GM12878 (cell line): ENCODE results near the gene MCFD2. TPM values are rescaled to one million over a fixed set of nuclear protein-coding genes. Genes with fewer than 3 reads are reported as not detected.

Source experiments
- ATAC-seq: fragments of 200-7000 bp; cut with Tn5 transposase; 3 replicates; pipeline ENCODE4 v1.9.1; 2020; ENCODE audit warnings: mild to moderate bottlenecking, moderate library complexity
- BruUV-seq: library from RNA; stranded (reverse); fragments of 400-500 nt; replicated peaks from 2 replicates; lab custom pipeline; 2021; lab: Mats Ljungman, UMichigan
- CTCF ChIA-PET: fragments of 300-600 bp; sonication (Branson Sonifier 250); formaldehyde crosslinking; extraction: SDS; loops from one replicate; lab custom pipeline; 2021; ENCODE audit warnings: inconsistent platforms; lab: Yijun Ruan, JAX
- POLR2A ChIA-PET: fragments of 350-600 bp; formaldehyde crosslinking; extraction: SDS; loops from one replicate; lab custom pipeline; 2021; ENCODE audit warnings: inconsistent platforms; lab: Charles Lee
- RAD21 ChIA-PET: fragments of 300-600 bp; sonication (Branson Sonifier 250); formaldehyde crosslinking; loops from one replicate; lab custom pipeline; 2023; ENCODE audit warnings: antibody characterized with exemption; ENCODE audit not compliant: unreplicated experiment; lab: Charles Lee
- SMC1A ChIA-PET: fragments of 300-600 bp; sonication (Branson Sonifier 250); formaldehyde crosslinking; loops from one replicate; lab custom pipeline; 2023; ENCODE audit not compliant: unreplicated experiment, uncharacterized antibody; lab: Charles Lee
- DNase-seq: peaks from one replicate; pipeline ENCODE4 v3.0.0-alpha.2; 2011; ENCODE audit warnings: low read depth, low spot score
- FAIRE-seq: peaks from 3 replicates; lab custom pipeline; 2011; peaks lifted over from hg19 to GRCh38; lab: Jason Lieb, UNC
- H2AFZ ChIP-seq: 2 replicates; pipeline ENCODE4 v1.6.0; 2011; ENCODE audit warnings: low read depth, low read length, control low read depth; ENCODE audit not compliant: control insufficient read depth
- H3K27ac ChIP-seq: 2 replicates; pipeline ENCODE4 v1.5.1; 2011; ENCODE audit warnings: control low read depth; ENCODE audit not compliant: control insufficient read depth, insufficient read depth
- H3K27me3 ChIP-seq, 2 experiments: replicated peaks in 1 of 2; 2 replicates each; pipeline versions ENCODE4 v1.6.0 to v1.6.1; 2011; ENCODE audit warnings: low read length in 1 of 2; ENCODE audit not compliant: control insufficient read depth in 2 of 2, insufficient read depth in 2 of 2
- H3K36me3 ChIP-seq, 2 experiments: 2 replicates each; pipeline ENCODE4 v1.5.1; 2011; ENCODE audit warnings: low read length in 1 of 2; ENCODE audit not compliant: control insufficient read depth in 2 of 2, insufficient read depth in 2 of 2
- H3K4me1 ChIP-seq: 2 replicates; pipeline ENCODE4 v1.6.1; 2011; ENCODE audit warnings: mild to moderate bottlenecking, low read length, moderate library complexity, mixed read lengths; ENCODE audit not compliant: control insufficient read depth, insufficient read depth
- H3K4me2 ChIP-seq: 2 replicates; pipeline ENCODE4 v1.6.0; 2011; ENCODE audit warnings: control low read depth; ENCODE audit not compliant: control insufficient read depth, insufficient read depth
- H3K4me3 ChIP-seq: fragments of 200-600 bp; sonication (generic); 2 replicates; pipeline ENCODE4 v1.5.1; 2016
- H3K79me2 ChIP-seq: 2 replicates; pipeline ENCODE4 v1.6.0; 2011; ENCODE audit warnings: low read length; ENCODE audit not compliant: control insufficient read depth, insufficient read depth
- H3K9ac ChIP-seq: 2 replicates; pipeline ENCODE4 v1.8.0; 2011; ENCODE audit warnings: low read length, control low read depth, mixed read lengths; ENCODE audit not compliant: control insufficient read depth, insufficient read depth
- H3K9me3 ChIP-seq: replicated peaks from 3 replicates; pipeline ENCODE4 v1.5.1; 2011; ENCODE audit warnings: mild to moderate bottlenecking, low read length; ENCODE audit not compliant: control insufficient read depth, insufficient read depth
- H4K20me1 ChIP-seq: 2 replicates; pipeline ENCODE4 v1.6.0; 2011; ENCODE audit not compliant: control insufficient read depth, insufficient read depth
- BRCA1 ChIP-seq: IDR thresholded peaks from 2 replicates; pipeline ENCODE4 v1.6.1; 2011; ENCODE audit warnings: low read depth, low read length, improper control_type of control experiment
- CREM ChIP-seq: IDR thresholded peaks from 2 replicates; pipeline ENCODE4 v1.6.1; 2014; ENCODE audit warnings: antibody characterized with exemption, low read depth
- MTA2 ChIP-seq: fragments of 450-650 bp; IDR thresholded peaks from 2 replicates; pipeline ENCODE4 v1.6.1; 2016; ENCODE audit warnings: low read depth, mild to moderate bottlenecking, moderate library complexity
- NFIC ChIP-seq: IDR thresholded peaks from 2 replicates; pipeline ENCODE4 v1.6.1; 2012; ENCODE audit warnings: low read depth, mild to moderate bottlenecking, inconsistent platforms, low read length, moderate library complexity
- NR2C1 ChIP-seq: fragments of 450-650 bp; IDR thresholded peaks from 2 replicates; pipeline ENCODE4 v1.6.1; 2017; ENCODE audit warnings: antibody characterized with exemption, mild to moderate bottlenecking, moderate library complexity
- PAX8 ChIP-seq: fragments of 450-650 bp; IDR thresholded peaks from 2 replicates; pipeline ENCODE4 v1.6.1; 2017; ENCODE audit warnings: mild to moderate bottlenecking, moderate library complexity
- POLR2AphosphoS2 ChIP-seq: IDR thresholded peaks from 2 replicates; pipeline ENCODE4 v1.6.1; 2011; ENCODE audit warnings: low read depth, mild to moderate bottlenecking, low read length, improper control_type of control experiment, moderate library complexity
- RAD51 ChIP-seq: fragments of 450-650 bp; IDR thresholded peaks from 2 replicates; pipeline ENCODE4 v1.6.1; 2016; ENCODE audit warnings: moderate library complexity, mild to moderate bottlenecking, inconsistent platforms
- RELA ChIP-seq: fragments of 450-650 bp; IDR thresholded peaks from 2 replicates; pipeline ENCODE4 v1.8.0; 2014; ENCODE audit warnings: borderline replicate concordance; ENCODE audit not compliant: partially characterized antibody
- SMARCA5 ChIP-seq: fragments of 450-650 bp; IDR thresholded peaks from 2 replicates; pipeline ENCODE4 v1.6.1; 2017; ENCODE audit warnings: mild to moderate bottlenecking
- ZNF622 ChIP-seq: fragments of 450-650 bp; IDR thresholded peaks from 2 replicates; pipeline ENCODE4 v1.6.1; 2017; ENCODE audit warnings: mild to moderate bottlenecking, inconsistent platforms
- WGBS: methylation state at CpG from one replicate; pipeline ENCODE4 v1.1.6; 2016; ENCODE audit warnings: low lambda C conversion rate; ENCODE audit not compliant: insufficient replicate concordance, insufficient coverage; ENCODE audit errors: missing lambda C conversion rate; 5-methylcytosine and 5-hydroxymethylcytosine counted together
- in situ Hi-C: fragments of 300-500 bp; cut with MboI; formaldehyde crosslinking; loops from 9 replicates; pipeline ENCODE4 v1.14.3; 2018; ENCODE audit warnings: mixed read lengths
- intact Hi-C: fragments of 100-400 bp; cut with micrococcal nuclease; formaldehyde crosslinking; loops from one replicate; pipeline ENCODE4 v1.14.2; 2022; ENCODE audit not compliant: unreplicated experiment
- polyA plus RNA-seq, 11 experiments: library from polyadenylated mRNA; depleted of rRNA in 4 of 11; unstranded in 6 of 11; stranded (reverse) in 5 of 11; fragments of >200 nt; fragmentation: Nextera tagmentation in 4 of 11; fragmentation: Illumina TruSeq in 1 of 11; extraction: Ambion mirVana in 4 of 11; extraction: Trizol in 1 of 11; gene quantifications; 1 replicate in 1 of 11; 2 replicates in 10 of 11; pipeline versions ENCODE4 v1.2.1 to v1.2.3, GENCODE V29; 2011 to 2016; ENCODE audit warnings: inconsistent platforms in 2 of 11, missing spikeins in 2 of 11, low read depth in 1 of 11
- total RNA-seq, 4 experiments: library from RNA; depleted of rRNA in 3 of 4; stranded (reverse); fragments of >200 nt in 3 of 4; fragmentation: Illumina TruSeq in 1 of 4; extraction: Trizol in 1 of 4; gene quantifications; 2 replicates each; pipeline versions ENCODE4 v1.2.1 to v1.2.3, GENCODE V29; 2013 to 2021
- TF ChIP-seq, protein P1 (sequence below): IDR thresholded peaks from 2 replicates; pipeline ENCODE4 v1.6.1; 2012; ENCODE audit warnings: low read length, inconsistent platforms
- TF ChIP-seq, protein P2 (sequence below): fragments of 150-350 bp; IDR thresholded peaks from 2 replicates; pipeline ENCODE4 v1.6.1; 2016; ENCODE audit warnings: low read depth, low read length
- TF ChIP-seq, protein P3 (sequence below): IDR thresholded peaks from 2 replicates; pipeline ENCODE4 v1.6.1; 2012; ENCODE audit warnings: low read depth, low read length, improper control_type of control experiment
- TF ChIP-seq, protein P4 (sequence below): IDR thresholded peaks from 2 replicates; pipeline ENCODE4 v1.6.1; 2012; ENCODE audit warnings: mild to moderate bottlenecking, low read depth, low read length

Gene MCFD2
- total and polyA plus RNA-seq, 10 of the 15 experiments (the other 5 are each of a cell fraction or from before 2014, with no cell fraction given), result 35.0 to 57.3 (median 40.3) TPM

DNA sequence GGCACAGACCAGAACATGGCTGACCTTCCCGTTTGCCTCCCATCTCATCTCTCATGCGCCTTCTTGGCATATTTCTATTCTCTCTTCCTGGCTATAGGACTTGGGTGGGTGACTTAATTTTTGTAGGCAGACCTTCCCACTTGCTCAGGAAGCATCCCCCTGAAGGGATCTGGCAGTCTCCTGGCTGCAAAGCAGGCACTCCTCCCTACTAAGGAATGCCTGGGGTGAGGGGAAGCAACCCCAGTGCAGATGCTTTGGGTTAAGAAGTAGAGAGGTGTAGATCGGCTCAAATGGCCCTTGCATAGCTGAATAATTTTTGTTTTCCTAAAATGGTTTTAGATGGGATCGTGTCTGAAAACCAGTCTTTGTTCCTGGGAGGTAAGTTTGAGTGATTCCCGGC is 17.6 kb downstream of the MCFD2 start:
- ChIA-PET CTCF (interaction anchor here (0.7 kb wide), 1 partner anchor 340 kb away, joined by 3 read pairs; no protein-coding TSS in a partner anchor), SMC1A (no interaction called here), POLR2A (no interaction called here), RAD21 (no interaction called here)
- intact Hi-C loops (no loop called here), in situ Hi-C loops (no loop called here)
- Histone ChIP-seq H3K4me1 (no peaks in the 10 kb centered on the region), H3K4me2 (no peak overlapping the region), H2AFZ (no peak overlapping the region), H3K4me3 (no peak overlapping the region), H4K20me1 (no peaks in the 10 kb centered on the region), H3K27me3 (no peaks in the 10 kb centered on the region), H3K79me2 (no peaks in the 10 kb centered on the region), H3K27ac (no peak overlapping the region), H3K9me3 (no peaks in the 10 kb centered on the region), H3K36me3 (no peaks in the 10 kb centered on the region), H3K9ac (no peak overlapping the region)
- whole genome bisulfite sequencing, result 75% methylated on average over 5 of the region's 5 CpGs
- ATAC-seq (no peak), FAIRE-seq (no peak), DNase-seq (no peak)
- BruUV-seq, result no TSS peak
- TF ChIP-seq RAD51 (no peak), RELA (no peak), MTA2 (no peak), ZNF622 (no peak), PAX8 (no peak), POLR2AphosphoS2 (no peak), CREM (no peak), NFIC (no peak), SMARCA5 (no peak), BRCA1 (no peak), NR2C1 (no peak)
- TF ChIP-seq, protein P1, sequence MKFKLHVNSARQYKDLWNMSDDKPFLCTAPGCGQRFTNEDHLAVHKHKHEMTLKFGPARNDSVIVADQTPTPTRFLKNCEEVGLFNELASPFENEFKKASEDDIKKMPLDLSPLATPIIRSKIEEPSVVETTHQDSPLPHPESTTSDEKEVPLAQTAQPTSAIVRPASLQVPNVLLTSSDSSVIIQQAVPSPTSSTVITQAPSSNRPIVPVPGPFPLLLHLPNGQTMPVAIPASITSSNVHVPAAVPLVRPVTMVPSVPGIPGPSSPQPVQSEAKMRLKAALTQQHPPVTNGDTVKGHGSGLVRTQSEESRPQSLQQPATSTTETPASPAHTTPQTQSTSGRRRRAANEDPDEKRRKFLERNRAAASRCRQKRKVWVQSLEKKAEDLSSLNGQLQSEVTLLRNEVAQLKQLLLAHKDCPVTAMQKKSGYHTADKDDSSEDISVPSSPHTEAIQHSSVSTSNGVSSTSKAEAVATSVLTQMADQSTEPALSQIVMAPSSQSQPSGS, result no peak
- TF ChIP-seq, protein P2, sequence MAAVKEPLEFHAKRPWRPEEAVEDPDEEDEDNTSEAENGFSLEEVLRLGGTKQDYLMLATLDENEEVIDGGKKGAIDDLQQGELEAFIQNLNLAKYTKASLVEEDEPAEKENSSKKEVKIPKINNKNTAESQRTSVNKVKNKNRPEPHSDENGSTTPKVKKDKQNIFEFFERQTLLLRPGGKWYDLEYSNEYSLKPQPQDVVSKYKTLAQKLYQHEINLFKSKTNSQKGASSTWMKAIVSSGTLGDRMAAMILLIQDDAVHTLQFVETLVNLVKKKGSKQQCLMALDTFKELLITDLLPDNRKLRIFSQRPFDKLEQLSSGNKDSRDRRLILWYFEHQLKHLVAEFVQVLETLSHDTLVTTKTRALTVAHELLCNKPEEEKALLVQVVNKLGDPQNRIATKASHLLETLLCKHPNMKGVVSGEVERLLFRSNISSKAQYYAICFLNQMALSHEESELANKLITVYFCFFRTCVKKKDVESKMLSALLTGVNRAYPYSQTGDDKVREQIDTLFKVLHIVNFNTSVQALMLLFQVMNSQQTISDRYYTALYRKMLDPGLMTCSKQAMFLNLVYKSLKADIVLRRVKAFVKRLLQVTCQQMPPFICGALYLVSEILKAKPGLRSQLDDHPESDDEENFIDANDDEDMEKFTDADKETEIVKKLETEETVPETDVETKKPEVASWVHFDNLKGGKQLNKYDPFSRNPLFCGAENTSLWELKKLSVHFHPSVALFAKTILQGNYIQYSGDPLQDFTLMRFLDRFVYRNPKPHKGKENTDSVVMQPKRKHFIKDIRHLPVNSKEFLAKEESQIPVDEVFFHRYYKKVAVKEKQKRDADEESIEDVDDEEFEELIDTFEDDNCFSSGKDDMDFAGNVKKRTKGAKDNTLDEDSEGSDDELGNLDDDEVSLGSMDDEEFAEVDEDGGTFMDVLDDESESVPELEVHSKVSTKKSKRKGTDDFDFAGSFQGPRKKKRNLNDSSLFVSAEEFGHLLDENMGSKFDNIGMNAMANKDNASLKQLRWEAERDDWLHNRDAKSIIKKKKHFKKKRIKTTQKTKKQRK, result no peak
- TF ChIP-seq, protein P3, sequence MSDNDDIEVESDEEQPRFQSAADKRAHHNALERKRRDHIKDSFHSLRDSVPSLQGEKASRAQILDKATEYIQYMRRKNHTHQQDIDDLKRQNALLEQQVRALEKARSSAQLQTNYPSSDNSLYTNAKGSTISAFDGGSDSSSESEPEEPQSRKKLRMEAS, result no peak
- TF ChIP-seq, protein P4, sequence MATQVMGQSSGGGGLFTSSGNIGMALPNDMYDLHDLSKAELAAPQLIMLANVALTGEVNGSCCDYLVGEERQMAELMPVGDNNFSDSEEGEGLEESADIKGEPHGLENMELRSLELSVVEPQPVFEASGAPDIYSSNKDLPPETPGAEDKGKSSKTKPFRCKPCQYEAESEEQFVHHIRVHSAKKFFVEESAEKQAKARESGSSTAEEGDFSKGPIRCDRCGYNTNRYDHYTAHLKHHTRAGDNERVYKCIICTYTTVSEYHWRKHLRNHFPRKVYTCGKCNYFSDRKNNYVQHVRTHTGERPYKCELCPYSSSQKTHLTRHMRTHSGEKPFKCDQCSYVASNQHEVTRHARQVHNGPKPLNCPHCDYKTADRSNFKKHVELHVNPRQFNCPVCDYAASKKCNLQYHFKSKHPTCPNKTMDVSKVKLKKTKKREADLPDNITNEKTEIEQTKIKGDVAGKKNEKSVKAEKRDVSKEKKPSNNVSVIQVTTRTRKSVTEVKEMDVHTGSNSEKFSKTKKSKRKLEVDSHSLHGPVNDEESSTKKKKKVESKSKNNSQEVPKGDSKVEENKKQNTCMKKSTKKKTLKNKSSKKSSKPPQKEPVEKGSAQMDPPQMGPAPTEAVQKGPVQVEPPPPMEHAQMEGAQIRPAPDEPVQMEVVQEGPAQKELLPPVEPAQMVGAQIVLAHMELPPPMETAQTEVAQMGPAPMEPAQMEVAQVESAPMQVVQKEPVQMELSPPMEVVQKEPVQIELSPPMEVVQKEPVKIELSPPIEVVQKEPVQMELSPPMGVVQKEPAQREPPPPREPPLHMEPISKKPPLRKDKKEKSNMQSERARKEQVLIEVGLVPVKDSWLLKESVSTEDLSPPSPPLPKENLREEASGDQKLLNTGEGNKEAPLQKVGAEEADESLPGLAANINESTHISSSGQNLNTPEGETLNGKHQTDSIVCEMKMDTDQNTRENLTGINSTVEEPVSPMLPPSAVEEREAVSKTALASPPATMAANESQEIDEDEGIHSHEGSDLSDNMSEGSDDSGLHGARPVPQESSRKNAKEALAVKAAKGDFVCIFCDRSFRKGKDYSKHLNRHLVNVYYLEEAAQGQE, result no peak
